Activated T-cell treated with anti-CD3 and anti-CD28 coated beads, Interleukin-2, amount 50 U/mL, for 48 hours (primary cell): ENCODE data around the gene CEACAM1.
"Not testable (repeated sequence)": the region's sequence is repeated elsewhere in the genome, so short reads cannot be mapped to it uniquely, and the experiment has no call there.

ENCODE experiments used
- DNase-seq, 2 experiments: peaks; one replicate each; pipeline ENCODE4 v3.0.0-alpha.2; 2020

The CEACAM1 gene

DNA sequence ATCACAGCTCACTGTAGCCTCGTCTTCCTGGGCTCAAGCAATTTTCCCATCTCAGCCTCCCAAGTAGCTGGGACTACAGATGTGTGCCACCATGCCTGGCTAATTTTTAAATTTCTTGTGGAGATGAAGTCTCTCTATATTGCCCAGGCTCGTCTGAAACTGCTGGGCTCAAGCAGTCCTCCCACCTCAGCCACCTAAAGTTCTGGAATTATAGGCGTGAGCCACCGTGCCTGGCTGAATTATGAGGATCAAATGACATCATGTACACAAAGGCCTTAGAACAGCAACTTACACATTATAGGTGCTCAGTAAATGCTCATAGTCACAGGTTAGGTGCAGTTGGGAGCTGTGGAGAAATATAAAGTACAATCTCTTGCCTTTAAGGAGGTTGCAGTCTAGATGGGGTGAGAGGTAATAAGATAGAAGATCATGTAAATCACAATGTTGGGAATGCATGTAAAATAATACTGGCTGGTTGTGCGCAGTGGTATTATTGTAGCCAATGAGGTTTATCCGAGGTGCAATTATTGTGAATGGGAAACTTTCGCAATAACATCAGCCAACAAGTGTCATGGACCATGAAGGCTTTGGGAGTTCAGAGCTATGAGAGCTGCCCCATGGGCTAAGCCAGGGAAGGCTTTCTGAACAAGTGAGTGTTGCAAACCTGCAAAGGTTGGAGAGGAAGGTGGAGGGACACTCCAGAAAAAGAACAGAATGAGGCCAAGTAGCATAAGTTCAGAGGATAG, 55.7 kb downstream of the CEACAM1 start:
- no peak for DNase-seq

DNA sequence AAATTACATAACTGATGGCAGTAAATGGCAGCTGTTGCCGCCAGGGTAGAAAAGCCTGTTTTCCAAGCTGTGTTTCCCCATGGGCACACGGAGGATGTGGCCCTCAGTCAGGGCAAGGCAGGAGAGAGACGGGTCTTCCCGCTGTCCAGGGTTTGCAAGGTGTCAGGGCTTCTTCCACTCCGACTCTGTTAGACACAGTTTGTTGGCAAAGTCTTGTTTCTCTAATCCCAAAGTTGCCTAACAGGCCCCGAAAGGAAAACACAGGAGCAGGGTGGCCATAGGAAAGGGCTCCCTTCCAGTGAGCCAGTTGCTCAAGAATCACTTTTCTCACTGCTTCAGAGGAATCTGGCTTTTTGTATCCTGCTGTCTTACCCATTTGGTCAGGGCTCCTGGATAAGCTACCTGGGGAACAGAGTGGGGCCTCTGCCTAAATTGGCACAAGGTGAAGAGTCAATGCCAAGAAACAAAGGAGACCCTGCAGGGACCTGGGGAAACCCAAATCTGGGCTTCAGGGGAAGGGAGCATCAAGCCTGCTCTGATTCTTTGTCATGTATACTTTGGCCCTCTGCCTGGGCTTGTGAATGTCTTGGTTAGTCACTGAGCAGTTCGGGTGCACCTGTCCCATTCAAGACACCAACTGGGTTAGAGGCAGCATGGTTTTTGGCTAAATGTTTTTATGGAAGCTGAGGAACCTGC, 56.6 kb downstream of the CEACAM1 start:
- no peak for DNase-seq

DNA sequence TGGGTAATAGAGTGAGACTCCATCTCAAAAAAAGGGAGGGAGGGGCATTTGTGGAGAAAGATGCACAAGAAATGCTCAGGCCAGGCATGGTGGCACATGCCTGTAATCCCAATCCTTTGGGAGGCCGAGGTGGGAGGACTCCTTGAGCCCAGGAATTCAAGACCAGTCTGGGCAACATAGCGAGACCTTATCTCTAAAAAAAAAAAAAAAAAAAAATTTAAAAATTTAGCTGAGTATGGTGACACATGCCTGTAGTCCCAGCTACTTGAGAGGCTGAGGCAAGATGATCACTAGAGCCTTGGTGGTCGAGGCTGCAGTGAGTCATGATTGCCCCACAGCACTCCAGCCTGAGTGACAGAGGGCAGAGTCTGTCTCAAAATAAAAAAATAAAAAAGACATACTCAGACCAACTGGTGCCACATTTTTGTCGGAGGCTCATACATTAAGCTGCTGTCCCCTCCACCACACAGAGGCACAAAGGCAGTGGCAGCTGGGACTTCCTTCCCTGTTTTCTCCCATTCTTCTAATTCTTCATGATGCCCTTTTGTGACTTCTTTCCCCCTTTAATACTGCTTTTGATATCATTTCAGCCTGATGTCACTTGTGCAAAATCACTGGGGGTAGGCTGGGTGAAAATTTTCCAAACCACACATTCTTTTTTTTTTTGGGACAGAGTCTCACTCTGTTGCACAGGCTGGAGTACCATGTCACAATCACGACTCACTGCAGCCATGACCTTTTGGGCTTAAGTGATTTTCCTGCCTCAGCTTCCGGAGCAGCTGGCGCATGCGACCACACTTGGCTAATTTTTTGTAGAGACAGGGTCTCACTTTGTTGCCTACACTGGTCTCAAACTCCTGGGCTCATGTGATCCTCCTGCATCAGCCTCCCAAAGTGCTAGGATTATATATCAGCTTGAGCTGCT, 58.7 kb downstream of the CEACAM1 start:
- no peak for DNase-seq

DNA sequence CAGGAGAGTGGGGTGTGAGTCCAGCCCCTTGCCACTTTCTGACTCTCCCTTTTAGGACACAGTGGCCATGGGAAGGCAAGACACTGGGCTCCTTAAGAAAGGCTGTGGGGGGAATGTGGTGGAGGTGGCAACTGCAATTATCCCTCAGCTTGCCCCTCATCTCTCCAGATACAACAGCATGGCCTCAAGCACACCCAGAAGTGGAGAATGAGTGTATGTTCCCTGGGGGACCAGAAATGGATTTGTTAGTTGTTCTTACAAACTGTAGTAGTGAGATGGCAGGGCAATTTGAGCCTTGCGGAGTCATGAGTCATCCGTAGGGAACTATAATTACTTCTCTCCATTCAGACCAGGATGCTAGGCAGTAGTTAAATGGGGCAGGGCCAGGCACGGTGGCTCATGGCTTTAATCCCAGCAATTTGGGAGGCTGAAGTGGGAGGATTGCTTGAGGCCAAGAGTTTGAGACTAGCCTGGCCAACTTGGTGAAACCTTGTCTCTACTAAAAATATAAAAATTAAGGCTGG, 59.9 kb downstream of the CEACAM1 start:
- DNase-seq = no peak

GRCh38 chr19:42467183-42467760, 61.0 kb downstream of the CEACAM1 start:
- no peak for DNase-seq

GRCh38 chr19:42466521-42467182, 61.6 kb downstream of the CEACAM1 start:
- DNase-seq = no peak

DNA sequence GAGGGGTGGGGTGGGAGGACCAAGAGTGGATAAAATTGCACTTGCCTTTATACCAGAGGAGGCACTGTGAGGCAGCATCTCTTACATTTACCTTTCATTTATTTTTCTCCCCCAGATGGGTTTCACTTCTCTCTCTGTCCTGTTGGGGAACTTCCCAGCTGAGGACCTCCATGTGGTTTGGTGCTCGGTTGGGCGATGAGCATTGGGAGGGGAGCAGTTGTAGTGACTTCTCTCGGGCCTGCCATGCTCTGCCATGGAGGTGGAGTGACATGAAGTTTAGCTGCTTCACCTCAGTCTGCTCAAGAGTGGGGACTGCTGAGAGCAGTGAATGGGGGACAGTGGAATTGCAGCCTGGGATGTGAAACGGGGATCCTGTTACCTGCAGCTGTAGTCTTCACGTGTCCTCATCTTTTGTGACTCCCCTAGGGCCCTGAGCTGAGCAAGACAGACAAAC, 62.4 kb downstream of the CEACAM1 start:
- no peak for DNase-seq

DNA sequence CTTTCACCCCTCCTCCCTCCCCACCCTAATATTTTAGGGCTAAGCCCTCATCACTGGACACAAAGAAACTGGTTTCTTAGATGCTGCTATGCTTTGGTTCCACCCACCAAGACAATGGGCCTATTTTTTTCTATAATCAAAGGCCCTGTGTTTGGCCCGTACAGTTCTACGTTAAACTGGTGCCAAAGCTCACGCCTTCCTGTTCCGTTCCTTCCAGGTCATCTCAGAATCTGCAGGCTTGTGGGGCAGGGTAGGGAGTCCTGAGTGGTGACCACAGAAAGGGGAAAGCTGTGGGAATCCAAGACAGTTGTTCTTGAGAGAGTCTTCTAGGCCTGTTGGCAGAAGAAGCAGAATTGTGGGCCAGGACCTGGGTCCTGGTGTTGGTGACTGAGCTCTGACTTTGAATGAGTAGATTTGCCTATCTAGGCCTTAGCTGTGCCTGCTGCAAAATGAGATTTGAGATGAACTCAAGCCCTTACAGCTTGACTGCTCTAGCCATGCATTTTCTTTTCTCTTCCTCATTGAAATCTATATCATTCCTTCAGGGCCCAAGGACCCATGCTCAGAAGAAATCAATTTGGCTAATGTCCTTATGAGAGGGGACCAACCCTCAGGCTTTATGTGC, 66.5 kb downstream of the CEACAM1 start:
- no peak for DNase-seq

- not testable (repeated sequence) for DNase-seq
These were observed 67.0 kb downstream of the CEACAM1 start for GRCh38 chr19:42461231-42461630.

- DNase-seq = no peak
These were observed 68.4 kb downstream of the CEACAM1 start for GRCh38 chr19:42459926-42460325.
